T-cell (primary cell): ENCODE data around the gene PYGM. TPM values are rescaled to one million over a fixed set of nuclear protein-coding genes. Genes with fewer than 3 reads are reported as not detected.

ENCODE experiments used
- total RNA-seq, 35 experiments: library from RNA in 6 of 35; stranded (reverse) in 6 of 35; fragments of 120-200 nt in 1 of 35; gene quantifications; one replicate each; pipeline versions ENCODE4 v1.2.1 to v1.2.4 and lab custom pipeline; 2013 to 2026

PYGM gene
- total RNA-seq, 5 donors from 2014 or later (not counting 1 experiment from before 2014, with no cell fraction given) = 7.4 to 34.7 (median 8.5) TPM

Other genes with a start within 250 kb of the PYGM start
- gene SLC22A11, start 204.0 kb downstream of the PYGM start, total RNA-seq = not detected
- not detected for gene SLC22A12, start 168.8 kb downstream of the PYGM start, total RNA-seq
- under 1 TPM in 3 of 5 donors, not detected in 2; 0.43 to 0.70 (median 0.47) TPM for gene NRXN2, start 36.8 kb downstream of the PYGM start, total RNA-seq
- 100 to 1,000 TPM; 574 to 767 (median 656) TPM for gene RASGRP2, start 15.8 kb downstream of the PYGM start, total RNA-seq
- 1,000 to 10,000 TPM in 2 of 5 donors, 100 to 1,000 TPM in 3; 670 to 1,510 (median 732) TPM for gene SF1, start 18.6 kb upstream of the PYGM start, total RNA-seq
- 100 to 1,000 TPM in 3 of 5 donors, 10 to 100 TPM in 2; 80.9 to 131 (median 102) TPM for gene MAP4K2, start 43.2 kb upstream of the PYGM start, total RNA-seq
- gene MEN1, start 50.6 kb upstream of the PYGM start, total RNA-seq = 10 to 100 TPM; 31.7 to 62.0 (median 49.6) TPM
- 10 to 100 TPM in 1 of 5 donors, 1 to 10 TPM in 4; 7.4 to 10.5 (median 9.1) TPM for gene CDC42BPG, start 84.7 kb upstream of the PYGM start, total RNA-seq
- 100 to 1,000 TPM; 126 to 286 (median 269) TPM for gene EHD1, start 118.6 kb upstream of the PYGM start, total RNA-seq
- gene ATG2A, start 157.2 kb upstream of the PYGM start, total RNA-seq = 100 to 1,000 TPM in 1 of 5 donors, 10 to 100 TPM in 4; 50.9 to 165 (median 55.4) TPM
- gene PPP2R5B, start 164.7 kb upstream of the PYGM start, total RNA-seq = 10 to 100 TPM; 15.3 to 25.4 (median 17.2) TPM
- under 1 TPM in 1 of 5 donors, not detected in 4; 0.90 TPM for gene GPHA2, start 175.9 kb upstream of the PYGM start, total RNA-seq
- 1 to 10 TPM in 1 of 5 donors, under 1 TPM in 3, not detected in 1; 0.44 to 1.8 (median 0.82) TPM for gene MAJIN, start 212.1 kb upstream of the PYGM start, total RNA-seq
- gene BATF2, start 237.0 kb upstream of the PYGM start, total RNA-seq = under 1 TPM in 2 of 5 donors, not detected in 3; 0.09 to 0.26 TPM